GM18873 (cell line): ENCODE measurements around the gene CDH23.
"Not testable (repeated sequence)": the region's sequence is repeated elsewhere in the genome, so short reads cannot be mapped to it uniquely, and the experiment has no call there.

Experiments
- ATAC-seq: cut with Tn5 transposase; IDR thresholded peaks from one replicate; pipeline ENCODE4 v1.9.1; 2021; ENCODE audit warnings: mild to moderate bottlenecking, moderate library complexity, moderate number of reproducible peaks; ENCODE audit not compliant: unreplicated experiment, low FRiP score

The CDH23 gene

DNA sequence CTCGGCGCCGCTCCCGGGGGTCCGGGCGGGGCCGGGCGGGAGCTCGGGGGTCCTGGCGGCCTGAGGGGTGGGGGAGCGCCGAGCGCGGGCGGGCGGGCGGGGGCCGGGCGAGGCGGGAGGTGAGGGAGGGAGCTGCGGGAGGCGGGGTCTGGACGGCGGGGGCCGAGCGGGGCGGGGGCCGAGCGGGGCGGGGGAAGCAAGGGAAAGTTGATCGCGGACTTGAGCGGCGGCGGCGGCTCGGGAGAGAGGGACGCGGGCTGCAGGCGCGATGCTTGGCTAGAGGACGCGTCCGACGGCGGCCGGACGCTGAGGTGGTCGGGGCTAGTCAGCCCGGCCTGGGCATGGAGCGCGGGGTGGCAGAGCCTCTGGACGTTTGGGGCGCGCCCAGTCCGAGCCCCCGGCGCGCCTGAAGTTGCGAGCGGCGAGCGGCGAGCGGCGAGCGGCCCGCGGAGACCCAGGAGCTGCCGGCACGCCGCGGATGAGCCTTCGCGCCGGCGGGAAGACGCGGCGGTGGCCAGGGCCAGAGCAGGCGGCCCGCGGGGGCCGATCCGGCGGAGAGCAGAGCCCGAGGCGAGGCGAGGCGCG, at the start of gene CDH23:
CDH23 (plus strand) TSS at position 210 of the 585 bp plus-strand sequence. CDS start 42,912 bp downstream, outside the sequence.
- no peak for ATAC-seq

DNA sequence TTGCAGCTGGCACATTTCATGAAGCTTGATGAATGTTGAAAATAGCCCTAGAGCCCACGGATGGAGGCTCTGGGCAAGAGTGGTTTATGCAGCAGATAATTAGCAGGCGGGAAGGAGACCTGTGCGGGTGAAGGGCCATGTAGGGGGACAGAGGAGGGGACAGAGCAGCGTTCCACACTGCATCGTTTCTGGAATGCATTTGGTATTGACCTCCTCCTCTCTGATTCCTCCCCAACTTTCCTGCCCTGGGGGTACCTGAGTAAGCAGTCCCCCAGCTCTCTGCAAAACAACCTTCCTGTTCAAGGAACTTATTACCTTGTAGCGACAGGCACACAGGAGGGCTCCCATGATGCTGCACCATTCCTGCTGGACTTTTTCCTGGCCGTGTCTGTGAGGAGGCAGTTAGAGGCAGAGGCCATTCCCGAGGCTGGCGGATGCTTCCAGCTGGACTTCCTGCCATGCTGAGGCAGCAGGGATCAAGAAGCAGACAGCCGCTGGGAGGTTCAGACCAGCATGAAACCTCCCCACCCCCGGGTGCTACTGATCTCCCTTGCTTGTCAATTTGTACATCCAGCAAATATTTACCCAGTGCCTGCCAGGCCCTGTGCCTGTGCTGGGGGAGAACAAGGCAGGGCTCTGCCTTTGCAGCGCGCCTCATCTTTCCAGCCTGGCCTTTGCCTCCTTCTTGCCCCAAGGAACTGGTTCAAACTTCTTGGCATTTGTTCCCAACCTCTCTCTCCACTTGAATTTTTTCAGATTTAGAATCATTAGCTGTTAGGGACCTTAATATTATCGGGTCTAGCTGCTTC, 48.9 kb upstream of the CDH23 start:
- no peak for ATAC-seq

DNA sequence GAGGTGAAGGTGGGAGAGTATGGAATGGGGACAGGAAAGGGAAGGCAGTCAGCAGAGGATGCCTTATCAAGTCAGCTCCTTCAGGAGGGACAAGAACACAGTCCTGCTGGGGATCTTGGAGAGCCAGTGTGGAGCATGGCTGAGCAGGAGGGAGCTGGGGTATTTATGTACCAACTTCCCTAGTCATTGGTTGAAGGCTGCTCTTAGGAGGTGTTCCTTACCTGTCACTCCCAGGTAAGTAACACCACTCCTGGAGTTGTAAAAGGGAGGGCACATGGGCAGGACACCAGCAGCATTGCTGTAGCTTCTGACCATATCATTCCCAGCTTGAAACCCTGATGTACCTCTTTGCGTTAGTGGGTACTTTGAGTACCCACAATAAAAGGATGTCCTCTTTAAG, 47.9 kb upstream of the CDH23 start:
- ATAC-seq, result no peak

GRCh38 chr10:71349406-71349805, 47.3 kb upstream of the CDH23 start:
- ATAC-seq, result no peak

DNA sequence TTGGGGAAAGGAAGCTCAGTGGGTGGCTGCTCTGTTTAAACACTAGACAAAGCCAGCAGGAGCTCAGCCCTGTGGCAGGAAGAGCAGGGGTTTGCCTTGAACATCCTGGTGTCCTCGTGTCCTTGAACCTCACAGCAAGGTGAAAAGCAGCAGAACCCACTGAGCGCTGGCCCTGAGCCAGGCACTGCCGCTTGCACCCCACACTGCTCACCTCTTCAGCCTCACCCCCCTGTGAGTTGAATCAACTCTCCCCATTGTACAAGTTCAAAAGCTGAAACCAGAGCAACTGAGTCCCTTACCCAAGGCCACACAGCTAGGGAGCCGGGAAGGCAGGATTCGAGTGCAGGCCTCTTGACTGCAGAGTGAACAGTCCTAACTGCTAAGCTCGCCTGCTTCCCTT, 45.6 kb upstream of the CDH23 start:
- no peak for ATAC-seq

DNA sequence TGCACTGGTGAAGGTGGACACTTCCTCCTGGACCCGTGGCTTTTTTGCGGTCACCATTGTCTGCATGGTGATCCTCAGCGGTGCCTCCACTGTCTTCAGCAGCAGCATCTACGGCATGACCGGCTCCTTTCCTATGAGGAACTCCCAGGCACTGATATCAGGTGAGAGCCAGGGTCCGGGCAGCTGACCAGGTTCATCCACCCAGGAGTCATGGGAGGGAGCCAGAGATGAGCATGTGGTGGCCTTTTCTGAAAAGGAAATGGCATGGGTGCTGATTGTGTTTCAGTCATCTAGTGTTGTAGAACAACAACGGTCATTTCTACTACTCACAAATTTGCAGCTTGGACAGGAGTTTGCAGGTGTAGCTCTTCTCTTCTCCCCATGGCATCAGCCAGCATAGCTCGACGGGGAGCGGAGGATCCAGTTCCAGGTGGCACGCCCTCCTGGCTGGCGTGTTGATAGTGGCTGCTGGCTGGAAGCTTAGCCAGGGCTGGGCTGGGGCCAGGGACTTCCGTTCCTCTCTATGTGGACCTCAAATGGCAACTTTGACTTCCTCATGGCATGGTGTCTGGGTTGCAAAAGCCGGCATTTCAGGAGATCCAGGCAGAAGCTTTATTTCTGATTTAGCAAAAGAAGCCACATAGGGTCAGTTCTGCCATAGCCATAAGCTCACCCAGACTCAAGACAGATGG, 44.9 kb upstream of the CDH23 start:
- no peak for ATAC-seq

DNA sequence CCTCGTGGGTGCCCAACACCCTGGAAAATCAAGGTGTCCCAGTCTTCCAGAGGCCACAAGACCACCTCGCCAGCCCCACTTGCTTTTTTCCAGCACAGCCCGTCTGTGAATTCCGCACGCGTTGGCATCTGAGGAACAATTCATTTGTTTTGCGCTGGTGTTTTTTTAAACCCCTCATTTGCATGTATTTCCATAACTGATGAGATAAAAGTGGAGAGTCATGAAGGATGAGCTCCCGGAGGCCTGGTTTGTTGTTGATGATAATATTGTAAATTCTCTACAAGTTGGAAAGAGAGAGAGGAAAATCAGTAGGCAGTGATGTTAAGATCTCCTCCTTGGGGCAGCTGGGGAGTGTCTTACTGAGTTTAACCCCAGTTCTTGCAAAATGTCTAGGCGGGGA, 43.1 kb upstream of the CDH23 start:
- ATAC-seq, result no peak

GRCh38 chr10:71354776-71355175, 41.9 kb upstream of the CDH23 start:
- ATAC-seq, result no peak

- ATAC-seq, result no peak
These were observed 40.8 kb upstream of the CDH23 start for GRCh38 chr10:71355886-71356285.

DNA sequence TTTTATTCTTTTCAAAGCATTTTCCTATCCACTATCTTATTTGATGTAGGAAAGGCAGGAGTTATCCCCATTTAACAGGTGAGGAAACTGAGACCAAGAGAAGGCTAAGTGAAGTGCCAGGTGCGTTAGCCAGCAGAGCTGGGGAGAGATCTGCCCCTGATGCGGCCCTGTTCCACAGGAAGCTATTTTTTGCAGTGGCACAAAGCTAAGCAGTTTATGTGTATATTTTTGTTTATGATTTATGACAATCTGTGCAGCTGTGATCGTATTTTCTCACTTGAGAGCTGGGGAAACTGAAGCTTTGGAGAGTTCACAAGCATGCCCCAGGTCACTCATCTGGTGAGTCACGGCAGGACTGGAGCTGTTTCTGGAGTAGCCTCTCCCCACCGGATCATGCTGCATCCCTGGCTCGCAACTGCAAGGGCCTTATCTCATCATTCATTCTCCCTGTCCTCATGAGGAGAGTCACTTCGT, 38.9 kb upstream of the CDH23 start:
- no peak for ATAC-seq

GRCh38 chr10:71358277-71358676, 38.4 kb upstream of the CDH23 start:
- ATAC-seq, result no peak

DNA sequence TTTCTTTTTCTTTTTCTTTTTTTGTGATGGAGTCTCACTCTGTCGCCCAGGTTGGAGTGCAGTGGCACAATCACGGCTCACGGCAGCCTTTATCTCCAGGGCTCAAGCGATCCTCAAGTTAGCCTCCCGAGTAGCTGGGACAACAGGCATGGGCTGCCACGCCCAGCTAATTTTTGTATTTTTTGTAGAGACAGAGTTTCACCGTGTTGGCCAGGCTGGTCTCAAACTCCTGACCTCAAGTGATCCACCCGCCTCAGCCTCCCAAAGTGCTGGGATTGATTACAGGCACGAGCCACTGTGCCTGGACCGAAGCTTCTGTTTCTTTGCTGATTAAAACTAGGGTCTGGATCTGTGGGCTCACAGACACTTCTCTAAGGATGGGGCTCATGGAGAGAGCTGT, 37.8 kb upstream of the CDH23 start:
- ATAC-seq, result not testable (repeated sequence)

DNA sequence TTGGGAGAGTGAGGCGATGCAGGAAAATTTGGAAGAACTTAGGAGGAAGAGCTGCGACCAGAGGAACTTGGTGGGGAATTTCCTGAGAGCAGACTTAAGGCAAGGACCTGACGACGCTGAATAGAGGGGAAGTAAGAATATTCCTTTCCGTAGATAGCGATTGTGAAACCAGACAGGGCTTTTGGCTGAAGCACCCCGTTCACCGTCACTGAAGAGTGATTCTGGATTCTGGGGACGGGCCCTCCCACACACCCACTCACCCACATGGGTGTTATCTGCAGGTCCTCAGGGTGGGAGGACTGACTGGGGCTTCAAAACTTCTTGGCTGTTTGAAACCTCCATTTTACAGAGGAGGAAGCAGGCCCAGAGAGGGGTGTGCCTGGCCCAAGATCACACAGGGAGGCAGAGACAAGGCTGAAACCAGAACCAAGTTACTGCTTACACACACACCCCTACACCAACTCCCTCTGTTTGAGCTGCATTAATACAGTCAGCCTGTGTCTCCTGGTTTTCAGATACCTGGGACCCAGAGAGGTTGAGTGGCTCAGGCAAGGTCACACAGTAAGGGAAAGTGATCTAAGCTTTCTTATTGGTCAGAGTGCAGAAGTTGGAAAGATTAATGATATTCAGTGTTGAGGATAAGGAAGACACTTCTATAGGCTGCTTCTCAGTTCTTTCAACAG, 37.2 kb upstream of the CDH23 start:
- no peak for ATAC-seq

- ATAC-seq, result no peak
These were observed 36.0 kb upstream of the CDH23 start for GRCh38 chr10:71360735-71361134.

- ATAC-seq, result no peak
These were observed 35.1 kb upstream of the CDH23 start for GRCh38 chr10:71361581-71361980.

DNA sequence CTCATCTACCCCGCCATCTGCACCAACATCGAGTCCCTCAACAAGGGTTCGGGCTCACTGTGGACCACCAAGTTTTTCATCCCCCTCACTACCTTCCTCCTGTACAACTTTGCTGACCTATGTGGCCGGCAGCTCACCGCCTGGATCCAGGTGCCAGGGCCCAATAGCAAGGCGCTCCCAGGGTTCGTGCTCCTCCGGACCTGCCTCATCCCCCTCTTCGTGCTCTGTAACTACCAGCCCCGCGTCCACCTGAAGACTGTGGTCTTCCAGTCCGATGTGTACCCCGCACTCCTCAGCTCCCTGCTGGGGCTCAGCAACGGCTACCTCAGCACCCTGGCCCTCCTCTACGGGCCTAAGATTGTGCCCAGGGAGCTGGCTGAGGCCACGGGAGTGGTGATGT, 34.6 kb upstream of the CDH23 start:
- ATAC-seq, result no peak

DNA sequence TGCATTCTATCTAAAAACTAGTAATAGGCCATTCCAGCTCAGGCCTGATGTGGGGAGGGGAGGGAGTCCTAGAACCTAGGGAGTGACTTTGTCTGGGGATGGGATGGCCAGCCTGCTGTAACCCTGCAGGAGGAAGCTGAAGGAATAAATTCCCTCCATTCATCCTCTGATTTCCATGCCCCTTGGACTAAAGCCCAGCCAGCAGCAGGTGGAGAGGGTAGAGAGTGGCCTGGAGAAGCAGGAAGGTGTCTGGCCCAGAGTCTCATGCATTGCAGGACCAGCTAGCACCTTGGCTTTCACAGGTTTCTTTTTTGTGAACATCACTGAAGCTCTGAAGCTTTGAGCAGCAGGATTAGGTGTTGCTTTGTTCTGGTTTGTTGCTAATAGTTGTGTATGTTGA, 32.8 kb upstream of the CDH23 start:
- no peak for ATAC-seq

DNA sequence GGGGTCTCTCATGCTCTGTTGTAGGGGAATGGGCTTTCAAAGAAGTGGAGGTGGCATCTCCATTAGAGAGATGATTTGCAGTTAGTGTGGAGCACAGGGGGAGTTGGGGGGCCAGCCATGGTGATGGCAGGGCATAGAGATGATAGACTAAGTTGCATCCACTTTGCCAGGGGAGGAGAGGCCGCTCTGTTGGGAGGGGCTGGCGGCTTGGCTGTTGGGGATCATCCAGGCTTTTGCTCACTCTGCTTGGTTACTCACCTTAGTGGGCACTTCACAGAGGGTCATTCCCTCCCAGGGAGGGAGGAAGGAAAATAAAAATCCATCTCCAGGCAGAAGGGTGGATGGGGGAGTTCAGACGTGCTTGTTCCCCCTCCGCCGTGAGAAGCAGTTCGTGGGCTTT, 31.4 kb upstream of the CDH23 start:
- ATAC-seq, result no peak

- no peak for ATAC-seq
These were observed 30.0 kb upstream of the CDH23 start for GRCh38 chr10:71366690-71367089.

GRCh38 chr10:71367271-71367670, 29.4 kb upstream of the CDH23 start:
- no peak for ATAC-seq

DNA sequence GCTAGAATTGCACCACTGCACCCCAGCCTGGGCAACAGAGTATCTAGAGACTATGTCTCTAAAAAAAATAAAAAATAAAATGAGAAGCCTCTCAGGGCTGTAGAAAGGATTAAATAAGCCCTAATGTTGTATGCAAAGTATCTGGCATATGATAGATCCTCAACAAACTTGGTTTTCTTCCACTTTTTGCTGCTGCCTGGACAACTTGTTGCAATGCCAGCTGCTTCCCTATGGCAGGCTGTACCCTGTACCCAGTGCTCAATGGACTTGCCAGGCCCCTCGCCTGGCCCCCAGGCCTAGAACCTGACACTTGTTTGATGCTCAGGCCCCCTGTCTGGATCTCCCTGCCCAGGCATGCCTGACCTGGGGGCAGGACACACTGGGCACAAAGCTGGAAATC, 28.5 kb upstream of the CDH23 start:
- ATAC-seq, result no peak
